HG03378 (cell line): Measurements from ENCODE around the gene PCNX2.

Source experiments
- ATAC-seq: cut with Tn5 transposase; IDR thresholded peaks from one replicate; pipeline ENCODE4 v1.9.1; 2021; ENCODE audit warnings: mild to moderate bottlenecking, moderate library complexity; ENCODE audit not compliant: unreplicated experiment

The PCNX2 gene

DNA sequence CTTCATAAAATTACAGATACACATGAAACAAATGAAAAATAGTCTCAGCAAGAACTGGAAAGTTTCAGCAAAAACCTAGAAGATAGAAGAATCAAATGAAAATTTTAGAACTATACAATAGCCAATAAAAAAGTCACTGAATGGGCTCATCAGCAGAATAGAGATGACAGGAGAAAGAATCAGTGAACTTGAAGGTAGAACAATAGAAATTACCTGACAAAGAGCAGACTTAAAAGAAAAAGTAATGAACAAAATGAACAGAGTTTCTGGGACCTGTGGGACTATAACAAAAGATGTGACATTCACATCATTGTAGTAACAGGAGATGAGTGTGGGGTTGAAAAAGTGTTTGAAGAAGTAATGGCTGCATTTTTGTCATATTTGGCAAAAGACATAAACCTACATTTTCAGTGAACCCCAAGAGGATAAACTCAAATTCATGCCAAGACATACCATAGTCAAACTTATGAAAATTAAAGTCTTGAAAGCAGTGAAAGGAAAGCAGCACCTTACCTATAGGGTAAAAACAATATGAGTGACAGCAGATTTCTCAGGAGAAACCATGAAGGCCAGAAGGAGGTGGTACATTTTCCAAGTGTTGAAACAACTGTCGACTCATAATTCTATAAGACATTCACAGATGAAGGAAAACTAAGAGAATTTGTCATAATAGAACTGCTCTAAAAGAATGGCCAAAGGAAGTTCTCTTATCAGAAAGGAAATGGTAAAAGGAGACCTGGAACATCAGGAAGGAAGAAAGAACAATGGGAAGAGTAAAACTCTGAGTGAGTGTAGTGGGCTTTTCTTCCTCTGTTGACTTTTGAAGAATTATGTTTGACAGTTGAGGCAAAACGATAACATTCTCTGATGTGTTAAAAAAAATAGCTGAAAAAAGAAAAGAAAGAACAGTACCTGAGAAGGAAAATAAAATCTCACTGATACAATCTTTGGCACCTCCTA lies 321.6 kb downstream of the PCNX2 start:
- no peak for ATAC-seq

GRCh38 chr1:232970508-232970907 lies 325.0 kb downstream of the PCNX2 start:
- ATAC-seq: no peak

DNA sequence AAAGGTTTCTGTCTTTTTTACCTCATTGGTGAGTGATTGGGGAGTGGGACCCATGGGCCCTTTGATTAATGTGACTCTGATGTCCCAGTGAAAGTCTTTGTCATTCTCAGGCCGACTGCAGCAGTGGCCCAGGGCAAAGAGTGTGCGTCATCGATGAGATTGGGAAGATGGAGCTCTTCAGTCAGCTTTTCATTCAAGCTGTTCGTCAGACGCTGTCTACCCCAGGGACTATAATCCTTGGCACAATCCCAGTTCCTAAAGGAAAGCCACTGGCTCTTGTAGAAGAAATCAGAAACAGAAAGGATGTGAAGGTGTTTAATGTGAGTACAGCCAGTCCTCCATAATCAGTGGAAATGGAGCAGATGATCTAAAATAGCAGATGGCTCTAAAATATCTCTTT lies 325.7 kb downstream of the PCNX2 start:
- no peak for ATAC-seq

- no peak for ATAC-seq
These were observed 326.6 kb downstream of the PCNX2 start for GRCh38 chr1:232968965-232969364.

GRCh38 chr1:232968391-232968790 lies 327.1 kb downstream of the PCNX2 start:
- ATAC-seq: no peak

- ATAC-seq: no peak
These were observed 328.9 kb downstream of the PCNX2 start for GRCh38 chr1:232966663-232967062.

DNA sequence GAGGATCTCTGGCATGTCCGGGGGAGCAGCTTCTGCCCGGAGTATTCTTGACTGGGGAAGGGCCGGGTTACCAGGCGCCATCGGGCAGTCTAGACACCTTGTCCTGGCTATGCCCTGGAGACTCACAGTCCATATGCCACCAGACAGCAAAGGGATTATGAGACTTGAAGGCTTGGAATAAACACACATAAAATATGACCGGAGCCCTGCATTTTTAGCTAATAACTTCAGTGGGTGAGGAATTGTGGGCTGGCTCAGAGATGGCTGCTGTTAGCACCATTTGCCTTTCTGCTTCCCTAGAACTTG lies 329.7 kb downstream of the PCNX2 start:
- ATAC-seq: no peak

DNA sequence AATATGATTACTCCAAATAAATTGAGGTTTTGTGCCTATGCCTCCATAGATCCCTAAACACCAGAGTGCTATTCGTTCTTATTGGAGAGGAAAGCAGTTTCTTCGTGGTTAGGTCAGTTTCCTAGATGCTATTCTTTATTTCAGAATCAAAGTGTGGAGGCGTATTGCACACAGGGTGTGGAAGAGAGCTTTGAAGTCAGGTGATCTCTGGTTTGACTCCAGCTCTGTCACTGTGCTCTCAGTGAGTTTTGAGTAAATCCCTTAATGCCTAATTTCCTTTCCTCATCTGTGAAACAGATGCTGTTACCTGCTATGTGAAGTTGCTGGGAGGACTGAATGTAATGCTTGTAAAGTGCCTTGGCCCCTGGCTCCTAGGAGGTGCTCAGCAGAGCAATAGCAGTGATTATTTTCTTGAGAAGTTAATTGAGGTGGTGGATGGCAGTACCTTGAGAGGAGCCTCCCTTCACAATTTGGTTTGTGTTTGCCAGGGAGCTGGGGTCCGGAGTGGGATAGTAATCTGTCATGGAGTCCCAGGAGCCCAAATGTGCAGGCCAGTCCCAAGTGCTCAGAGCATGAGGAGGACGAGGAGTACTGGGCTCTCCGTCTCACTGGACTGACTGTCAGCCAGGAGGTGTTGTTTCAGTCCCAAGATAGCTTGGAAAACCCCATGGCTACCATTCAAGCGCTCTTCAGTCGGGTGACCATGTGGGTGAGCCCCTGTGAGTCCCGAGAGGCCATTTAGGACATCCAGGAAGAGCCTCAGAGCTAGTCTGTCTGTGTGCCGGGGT lies 330.2 kb downstream of the PCNX2 start:
- no peak for ATAC-seq

- ATAC-seq: no peak
These were observed 330.9 kb downstream of the PCNX2 start for GRCh38 chr1:232964601-232965000.

GRCh38 chr1:232962761-232963745 lies 332.5 kb downstream of the PCNX2 start:
- no peak for ATAC-seq

DNA sequence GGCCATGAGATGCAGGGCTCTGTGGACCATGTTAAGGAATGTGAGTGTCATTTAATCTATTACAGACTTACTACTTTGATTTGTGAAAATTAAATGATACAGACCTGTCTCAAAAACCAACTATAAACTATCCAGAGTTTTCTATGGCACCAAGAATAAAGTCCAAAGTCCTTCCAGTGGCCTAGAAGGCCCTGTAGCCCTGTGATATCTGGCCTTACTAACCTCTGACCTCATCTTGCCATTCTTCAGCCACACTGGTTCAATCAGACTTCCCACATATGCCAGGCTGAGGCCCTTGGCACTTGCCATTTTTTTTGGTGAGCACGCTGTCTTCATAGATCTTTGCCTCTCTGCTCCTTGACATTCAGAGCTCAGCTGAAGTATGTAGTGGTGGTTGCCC lies 337.5 kb downstream of the PCNX2 start:
- no peak for ATAC-seq

DNA sequence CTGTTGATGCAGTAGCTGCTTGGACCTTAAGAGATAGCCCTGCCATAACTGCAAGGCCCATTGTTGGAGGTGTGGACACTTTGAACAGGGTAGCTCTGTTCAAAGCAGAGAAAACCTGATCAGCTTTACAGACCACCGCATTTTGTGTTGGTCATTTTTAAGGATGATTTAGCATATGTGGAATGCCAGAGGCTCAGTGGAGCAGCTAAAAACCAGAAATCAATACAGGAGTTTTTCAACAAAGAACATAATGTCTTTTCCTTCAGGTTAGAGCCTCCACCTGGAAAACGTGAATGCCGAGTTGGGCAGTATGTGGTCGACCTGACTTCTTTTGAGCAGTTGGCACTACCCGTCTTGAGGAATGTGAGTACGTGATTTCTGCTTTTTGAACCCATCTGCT lies 339.4 kb downstream of the PCNX2 start:
- no peak for ATAC-seq

DNA sequence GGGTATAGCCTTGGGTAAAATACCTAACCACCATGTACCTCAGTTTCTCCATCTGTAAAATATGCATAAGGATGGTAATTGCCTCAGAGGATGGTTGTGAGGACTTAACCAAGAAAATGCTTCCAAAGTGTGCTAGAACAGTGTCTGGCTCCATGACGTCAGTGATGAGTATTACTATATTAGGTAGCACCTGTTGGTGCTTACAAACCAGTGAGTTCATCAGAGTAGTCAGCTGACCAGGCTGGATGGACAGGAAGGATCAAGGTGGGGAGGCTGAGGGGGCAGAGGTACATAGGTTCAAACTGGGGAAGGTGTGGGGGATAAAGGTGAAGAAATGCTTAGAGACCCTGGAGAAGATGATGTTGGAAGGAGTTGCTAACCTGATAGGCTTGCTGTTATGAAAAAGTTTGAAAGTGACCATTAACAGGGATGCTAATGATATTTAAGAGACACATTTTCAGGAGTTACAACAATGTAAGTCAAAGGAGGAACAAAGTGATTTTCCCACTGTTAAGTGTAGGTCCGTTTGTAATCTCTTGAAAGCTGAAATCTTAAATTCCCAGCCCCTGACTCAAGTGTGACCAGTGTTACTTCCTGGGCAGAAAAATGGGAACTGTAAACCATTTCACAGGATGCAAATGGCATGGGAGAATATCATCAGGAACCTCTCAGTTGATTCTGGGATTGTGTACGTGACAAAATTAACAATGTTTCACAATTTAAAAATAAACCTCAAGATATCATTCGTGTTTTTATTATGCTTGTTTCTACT lies 340.7 kb downstream of the PCNX2 start:
- ATAC-seq: no peak

GRCh38 chr1:232952514-232953499 lies 342.7 kb downstream of the PCNX2 start:
- ATAC-seq: peak; percentile 56

DNA sequence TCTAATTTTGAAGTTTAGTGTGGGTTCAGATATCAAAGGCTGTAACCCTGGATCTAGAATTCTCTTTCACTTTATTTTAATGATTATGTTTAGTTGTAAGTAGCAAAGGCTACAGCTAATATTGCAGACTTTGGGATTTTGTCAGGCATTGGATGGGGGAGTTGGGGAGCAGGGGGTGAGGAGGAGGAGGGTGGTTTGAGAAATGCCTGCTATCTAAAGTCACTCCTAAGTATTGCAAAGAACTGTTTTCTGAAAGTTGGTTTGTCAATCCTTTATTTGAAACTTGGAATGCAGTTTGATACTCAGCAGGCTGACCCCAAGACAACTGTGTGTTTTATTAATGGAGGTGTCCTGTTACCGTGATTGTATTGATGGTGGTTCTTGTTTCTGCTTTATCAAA lies 343.9 kb downstream of the PCNX2 start:
- ATAC-seq: no peak

DNA sequence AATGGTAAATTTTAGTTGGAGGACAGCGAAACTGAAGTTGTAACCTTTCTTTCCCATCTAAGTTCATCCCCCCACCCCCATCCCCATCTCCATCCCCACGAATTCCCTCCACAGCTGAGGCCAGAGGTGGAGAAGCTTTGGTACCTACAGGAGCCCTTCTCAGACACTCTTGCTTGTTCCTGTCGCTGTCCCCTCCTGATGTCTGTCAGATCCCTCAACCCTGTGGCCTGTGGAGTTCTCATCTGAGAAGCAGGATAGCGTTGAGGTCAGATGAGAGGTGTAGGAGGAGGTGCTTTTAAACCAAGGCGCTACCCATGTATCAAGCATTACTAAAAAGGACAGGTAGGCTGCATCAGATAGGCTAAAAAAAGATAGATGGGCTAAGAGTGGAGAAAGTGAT lies 344.3 kb downstream of the PCNX2 start:
- no peak for ATAC-seq

- peak; percentile 84 for ATAC-seq
These were observed 345.0 kb downstream of the PCNX2 start, which contains the start of gene NTPCR for GRCh38 chr1:232950197-232951176. TSS of gene NTPCR (plus strand) at chr1:232950611. CDS start at chr1:232950711, 100 bp downstream.
